Ovary (tissue), 9 donors: ENCODE measurements around the gene ZCCHC14. TPM values are rescaled to one million over a fixed set of nuclear protein-coding genes. Genes with fewer than 3 reads are reported as not detected.

ENCODE experiments used
- DNase-seq, 5 donors: peaks; one replicate each; pipeline ENCODE4 v3.0.0-alpha.2; 2019 to 2020
- H3K27ac ChIP-seq, 2 donors: fragments of 200-600 bp; one replicate each; pipeline versions ENCODE4 v1.5.1 to v1.8.0; 2019 to 2022
- H3K27me3 ChIP-seq: fragments of 200-600 bp; one replicate; pipeline ENCODE4 v1.8.0; 2022
- H3K36me3 ChIP-seq: fragments of 200-600 bp; sonication (generic); one replicate; pipeline ENCODE4 v1.5.1; 2019
- H3K4me1 ChIP-seq: one replicate; pipeline ENCODE4 v1.8.1; 2013; ENCODE audit warnings: mild to moderate bottlenecking, moderate library complexity; ENCODE audit not compliant: insufficient read depth
- H3K4me3 ChIP-seq: fragments of 200-600 bp; sonication (generic); one replicate; pipeline ENCODE4 v1.5.1; 2017
- H3K9me3 ChIP-seq, 2 donors: fragments of 200-600 bp in 1 of 2; sonication (generic) in 1 of 2; one replicate each; pipeline versions ENCODE4 v1.5.1 to v1.8.1; 2013 to 2019; ENCODE audit warnings: mild to moderate bottlenecking in 1 of 2, moderate library complexity in 1 of 2
- CTCF ChIP-seq, 3 donors: fragments of 450-650 bp in 2 of 3; fragments of 200-600 bp in 1 of 3; IDR thresholded peaks; one replicate each; pipeline versions ENCODE4 v1.5.1 to v1.8.0; 2016 to 2022; ENCODE audit warnings: antibody characterized with exemption in 3 of 3, mild to moderate bottlenecking in 1 of 3
- EP300 ChIP-seq: sonication (generic); formaldehyde crosslinking; IDR thresholded peaks from one replicate; pipeline ENCODE4 v1.6.1; 2017; ENCODE audit warnings: antibody characterized with exemption
- POLR2A ChIP-seq: fragments of 450-650 bp; IDR thresholded peaks from one replicate; pipeline ENCODE4 v1.6.1; 2017; ENCODE audit warnings: antibody characterized with exemption, mild to moderate bottlenecking, moderate library complexity
- WGBS, 3 donors: extraction: QIAGEN DNeasy Blood & Tissue Kit in 1 of 3; methylation state at CpG; one replicate each; pipeline versions ENCODE4 v1.1.5 to v1.1.7; 2013 to 2017; 5-methylcytosine and 5-hydroxymethylcytosine counted together
- intact Hi-C, 4 donors: fragments of 100-400 bp; cut with DNase I; formaldehyde crosslinking; loops; one replicate each; pipeline versions ENCODE4 v1.11.0 to v1.15.1; 2022 to 2023
- polyA plus RNA-seq, 2 donors: library from polyadenylated mRNA; stranded (reverse); fragments of 200-250 nt in 1 of 2; fragments of 350-450 nt in 1 of 2; fragmentation: Illumina TruSeq in 1 of 2; extraction: RNeasy Lipid Tissue Mini Kit (QIAGEN cat#74804) in 1 of 2; gene quantifications; one replicate each; pipeline ENCODE4 v1.2.3, GENCODE V29; 2013 to 2014
- total RNA-seq, 7 donors: library from RNA; depleted of rRNA in 2 of 7; stranded (reverse); fragments of >200 nt in 2 of 7; fragmentation: NEBNext Ultra II Directional in 3 of 7; extraction: Animal tissue kit (Norgen Biotek cat#: 25700) in 3 of 7; gene quantifications; one replicate each; pipeline versions ENCODE4 v1.1.0 to v1.2.4, GENCODE V29; 2016 to 2023
- donor health status: DM: no; HTN: no; CAD: no; lungs with moderate emphysema.
- donor health status: DM: no; HTN: no; CAD: no.
- donor health status: Bipolar disorder and iron deficiency.
- donor health status: DM: yes; HTN: yes; CAD: no.
- donor health status: DM: no; HTN: no; CAD: no.
- donor health status: DM: yes; HTN: yes; CAD: no.

The ZCCHC14 gene
- total and polyA plus RNA-seq, 9 donors, result 16.1 to 37.6 (median 31.0) TPM

DNA sequence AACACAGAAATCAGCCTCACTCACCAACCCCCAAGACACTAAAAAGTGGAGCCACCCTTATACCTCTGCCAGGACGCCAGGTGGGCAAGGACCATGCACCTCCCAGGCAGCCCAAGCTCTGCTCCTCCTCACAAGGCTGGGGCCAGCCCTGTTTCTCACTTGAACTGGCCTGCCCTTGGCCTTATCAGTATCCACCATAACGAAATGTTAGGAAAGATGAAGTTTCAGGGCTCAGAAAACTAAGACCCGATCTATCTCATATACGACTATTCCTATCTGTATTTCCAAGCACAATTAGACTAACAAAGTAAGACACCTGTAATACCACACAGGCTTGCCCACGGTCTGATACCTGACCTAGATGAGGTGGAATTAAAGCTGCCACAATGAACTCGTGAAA is 116.2 kb downstream of the ZCCHC14 start:
- DNase-seq, result no peak
- H3K9me3 ChIP-seq, result no peaks in the 10 kb centered on the region
- intact Hi-C loops, result loop anchor here in 1 of 4 donors (10.0 kb wide), 1 partner anchor 52 kb away; no protein-coding TSS in a partner anchor

GRCh38 chr16:87375426-87376135 is 117.2 kb downstream of the ZCCHC14 start:
- no peaks in the 10 kb centered on the region for H3K36me3 ChIP-seq
- intact Hi-C loops, result loop anchor here in 1 of 4 donors (10.0 kb wide), 1 partner anchor 51 kb away; no protein-coding TSS in a partner anchor
- TF ChIP-seq POLR2A (no peak), CTCF (IDR thresholded peaks at IDR 0.05) (no peak), EP300 (no peak)
- no peak for DNase-seq
- no peak overlapping the region for H3K27ac ChIP-seq
- H3K4me1 ChIP-seq, result peaks cover 13% of the 10 kb centered on the region
- H3K9me3 ChIP-seq, result no peaks in the 10 kb centered on the region
- no peak overlapping the region for H3K4me3 ChIP-seq
- 71 to 84% (median 73%) methylated on average over 9 of the region's 9 CpGs for WGBS, 3 donors
- H3K27me3 ChIP-seq, result no peaks in the 10 kb centered on the region

More for the DNA sequence above, 116.2 kb downstream of the ZCCHC14 start:
- peaks cover 16% of the 10 kb centered on the region for H3K4me1 ChIP-seq
- WGBS, 3 donors, result 81 to 89% (median 86%) methylated on average over 6 of the region's 6 CpGs
- no peak overlapping the region for H3K4me3 ChIP-seq
- H3K36me3 ChIP-seq, result no peaks in the 10 kb centered on the region
- H3K27ac ChIP-seq, result no peak overlapping the region
- no peak for TF ChIP-seq EP300
- no peak for TF ChIP-seq POLR2A
- TF ChIP-seq CTCF (IDR thresholded peaks at IDR 0.05), result no peak
- no peaks in the 10 kb centered on the region for H3K27me3 ChIP-seq

GRCh38 chr16:87374313-87374712 is 118.5 kb downstream of the ZCCHC14 start:
- peaks cover 12% of the 10 kb centered on the region for H3K4me1 ChIP-seq

GRCh38 chr16:87372305-87372704 is 120.5 kb downstream of the ZCCHC14 start:
- no peaks in the 10 kb centered on the region for H3K9me3 ChIP-seq
- no peak overlapping the region for H3K4me3 ChIP-seq
- whole genome bisulfite sequencing, 3 donors, result 94% methylated on average over 4 of the region's 4 CpGs
- TF ChIP-seq CTCF (IDR thresholded peaks at IDR 0.05) (no peak), EP300 (no peak), POLR2A (no peak)
- H3K27me3 ChIP-seq, result no peaks in the 10 kb centered on the region
- no peak overlapping the region for H3K27ac ChIP-seq
- intact Hi-C loops, result loop anchor here in 1 of 4 donors (10.0 kb wide), 1 partner anchor 48 kb away; no protein-coding TSS in a partner anchor
- no peaks in the 10 kb centered on the region for H3K36me3 ChIP-seq
- no peak for DNase-seq
- H3K4me1 ChIP-seq, result peaks cover 17% of the 10 kb centered on the region

More at GRCh38 chr16:87374313-87374712, 118.5 kb downstream of the ZCCHC14 start:
- no peaks in the 10 kb centered on the region for H3K27me3 ChIP-seq
- H3K9me3 ChIP-seq, result no peaks in the 10 kb centered on the region
- DNase-seq, result no peak
- intact Hi-C loops, result loop anchor here in 1 of 4 donors (10.0 kb wide), 1 partner anchor 50 kb away; no protein-coding TSS in a partner anchor
- no peak overlapping the region for H3K4me3 ChIP-seq
- no peaks in the 10 kb centered on the region for H3K36me3 ChIP-seq
- 82 to 87% (median 84%) methylated on average over 13 of the region's 13 CpGs for WGBS, 3 donors
- H3K27ac ChIP-seq, result no peak overlapping the region
- TF ChIP-seq POLR2A, result no peak
- no peak for TF ChIP-seq EP300
- no peak for TF ChIP-seq CTCF (IDR thresholded peaks at IDR 0.05)
